OCI-LY7 (cell line): ENCODE data around the gene OR8B2.

ENCODE experiments used
- EZH2phosphoT487 ChIP-seq: fragments of 200-600 bp; sonication (generic); IDR thresholded peaks from 2 replicates; pipeline ENCODE4 v1.6.1; 2018; ENCODE audit warnings: low read depth, borderline replicate concordance, mild to moderate bottlenecking, mixed run types, antibody characterized with exemption, low read length, moderate library complexity, mixed read lengths
- TF ChIP-seq, protein P1 (sequence below): fragments of 200-600 bp; sonication (generic); conservative IDR thresholded peaks from 2 replicates; pipeline ENCODE4 v1.5.1; 2014; ENCODE audit warnings: mild to moderate bottlenecking, antibody characterized with exemption, low read length, moderate library complexity, mixed read lengths

DNA sequence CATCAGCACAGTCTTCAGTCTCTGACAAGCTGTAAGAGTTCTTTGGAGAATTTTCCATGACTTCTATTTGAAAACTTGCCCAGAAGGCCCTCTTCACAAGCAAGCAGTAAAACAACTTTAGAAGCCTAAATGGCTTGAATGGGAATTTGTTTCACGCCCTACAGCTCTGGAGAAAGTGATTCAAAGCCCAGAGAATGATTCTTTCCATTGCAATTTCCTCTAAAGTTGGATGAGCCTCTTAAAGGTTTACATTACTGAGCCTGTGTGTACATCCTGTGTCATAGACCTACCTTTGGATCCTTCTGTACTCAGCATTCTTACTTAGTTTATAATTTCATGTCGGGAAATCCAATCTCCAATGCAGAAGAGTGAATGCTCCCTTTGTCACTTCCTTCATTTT is 21.3 kb upstream of the OR8B2 start:
- TF ChIP-seq, protein P1, sequence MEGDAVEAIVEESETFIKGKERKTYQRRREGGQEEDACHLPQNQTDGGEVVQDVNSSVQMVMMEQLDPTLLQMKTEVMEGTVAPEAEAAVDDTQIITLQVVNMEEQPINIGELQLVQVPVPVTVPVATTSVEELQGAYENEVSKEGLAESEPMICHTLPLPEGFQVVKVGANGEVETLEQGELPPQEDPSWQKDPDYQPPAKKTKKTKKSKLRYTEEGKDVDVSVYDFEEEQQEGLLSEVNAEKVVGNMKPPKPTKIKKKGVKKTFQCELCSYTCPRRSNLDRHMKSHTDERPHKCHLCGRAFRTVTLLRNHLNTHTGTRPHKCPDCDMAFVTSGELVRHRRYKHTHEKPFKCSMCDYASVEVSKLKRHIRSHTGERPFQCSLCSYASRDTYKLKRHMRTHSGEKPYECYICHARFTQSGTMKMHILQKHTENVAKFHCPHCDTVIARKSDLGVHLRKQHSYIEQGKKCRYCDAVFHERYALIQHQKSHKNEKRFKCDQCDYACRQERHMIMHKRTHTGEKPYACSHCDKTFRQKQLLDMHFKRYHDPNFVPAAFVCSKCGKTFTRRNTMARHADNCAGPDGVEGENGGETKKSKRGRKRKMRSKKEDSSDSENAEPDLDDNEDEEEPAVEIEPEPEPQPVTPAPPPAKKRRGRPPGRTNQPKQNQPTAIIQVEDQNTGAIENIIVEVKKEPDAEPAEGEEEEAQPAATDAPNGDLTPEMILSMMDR, result no peak
- TF ChIP-seq EZH2phosphoT487, result no peak
